GM23248 (cell line): ENCODE measurements around the gene DLG1. TPM values are rescaled to one million over a fixed set of nuclear protein-coding genes. Genes with fewer than 3 reads are reported as not detected.

Experiments used
- DNase-seq: peaks from one replicate; pipeline ENCODE4 v3.0.0-alpha.2; 2015
- H2AFZ ChIP-seq: fragments of 200-600 bp; sonication (generic); 2 replicates; pipeline ENCODE4 v1.6.1; 2016; ENCODE audit warnings: antibody characterized with exemption
- H3F3A ChIP-seq: fragments of 200-600 bp; sonication (generic); 2 replicates; pipeline ENCODE4 v1.6.1; 2016; ENCODE audit warnings: mild to moderate bottlenecking, antibody characterized with exemption, mixed run types; ENCODE audit not compliant: insufficient read depth
- H3K27ac ChIP-seq: fragments of 200-600 bp; sonication (generic); 2 replicates; pipeline ENCODE4 v1.5.1; 2016; ENCODE audit warnings: mild to moderate bottlenecking
- H3K27me3 ChIP-seq: fragments of 200-600 bp; sonication (generic); replicated peaks from 2 replicates; pipeline ENCODE4 v1.6.1; 2016; ENCODE audit warnings: mild to moderate bottlenecking; ENCODE audit not compliant: insufficient read depth
- H3K36me3 ChIP-seq: fragments of 200-600 bp; sonication (generic); 2 replicates; pipeline ENCODE4 v1.6.1; 2016; ENCODE audit warnings: low read depth, mild to moderate bottlenecking
- H3K4me1 ChIP-seq: fragments of 200-600 bp; sonication (generic); 2 replicates; pipeline ENCODE4 v1.6.1; 2016; ENCODE audit warnings: mild to moderate bottlenecking; ENCODE audit not compliant: insufficient read depth
- H3K4me2 ChIP-seq: fragments of 200-600 bp; sonication (generic); one replicate; pipeline ENCODE4 v1.6.1; 2016; ENCODE audit warnings: mild to moderate bottlenecking; ENCODE audit not compliant: unreplicated experiment
- H3K4me3 ChIP-seq: fragments of 200-600 bp; sonication (generic); 2 replicates; pipeline ENCODE4 v1.5.1; 2016; ENCODE audit warnings: mild to moderate bottlenecking
- H3K79me2 ChIP-seq: fragments of 200-600 bp; sonication (generic); 2 replicates; pipeline ENCODE4 v1.6.1; 2016; ENCODE audit warnings: mild to moderate bottlenecking; ENCODE audit not compliant: insufficient read depth
- H3K9ac ChIP-seq: fragments of 200-600 bp; sonication (generic); 2 replicates; pipeline ENCODE4 v1.6.1; 2016; ENCODE audit warnings: mild to moderate bottlenecking
- H3K9me2 ChIP-seq: fragments of 200-600 bp; sonication (generic); 2 replicates; pipeline ENCODE4 v1.6.1; 2016; ENCODE audit warnings: mixed run types, mild to moderate bottlenecking, moderate library complexity; ENCODE audit not compliant: insufficient read depth
- H3K9me3 ChIP-seq: fragments of 200-600 bp; sonication (generic); one replicate; pipeline ENCODE4 v1.6.1; 2017; ENCODE audit warnings: low read depth
- H4K20me1 ChIP-seq: fragments of 200-600 bp; sonication (generic); 2 replicates; pipeline ENCODE4 v1.6.0; 2016; ENCODE audit not compliant: insufficient read depth
- EZH2 ChIP-seq: fragments of 200-600 bp; sonication (generic); IDR thresholded peaks from 2 replicates; pipeline ENCODE4 v1.6.1; 2018; ENCODE audit warnings: antibody characterized with exemption, mild to moderate bottlenecking; ENCODE audit not compliant: insufficient read depth, poor library complexity, severe bottlenecking
- EZH2phosphoT487 ChIP-seq: fragments of 200-600 bp; sonication (generic); IDR thresholded peaks from 2 replicates; pipeline ENCODE4 v1.6.1; 2018; ENCODE audit warnings: antibody characterized with exemption, moderate library complexity, mild to moderate bottlenecking, low read depth; ENCODE audit not compliant: insufficient read depth
- WGBS, 2 experiments: methylation state at CpG; one replicate each; pipeline ENCODE4 v1.1.6; 2015 to 2017; ENCODE audit warnings: low lambda C conversion rate in 2 of 2, low coverage in 1 of 2; ENCODE audit errors: missing lambda C conversion rate in 2 of 2; 5-methylcytosine and 5-hydroxymethylcytosine counted together
- in situ Hi-C: fragments of 300-500 bp; cut with MboI; formaldehyde crosslinking; loops from 2 replicates; pipeline ENCODE4 v1.15.0; 2020
- polyA plus RNA-seq: library from polyadenylated mRNA; unstranded; fragments of >200 nt; fragmentation: Nextera tagmentation; extraction: Ambion mirVana; gene quantifications from 2 replicates; pipeline ENCODE4 v1.2.1, GENCODE V29; 2016
- total RNA-seq: library from RNA; depleted of rRNA; stranded (reverse); fragments of >200 nt; shearing (Covaris generic); gene quantifications from 2 replicates; pipeline ENCODE4 v1.2.3, GENCODE V29; 2014

Gene DLG1
- total and polyA plus RNA-seq, 2 experiments from 2014 or later, result 23.2 to 45.9 TPM

GRCh38 chr3:197293605-197294237, 4.7 kb downstream of the DLG1 start:
- 86 to 89% methylated on average over 4 of the region's 4 CpGs for WGBS, 2 experiments
- Histone ChIP-seq H4K20me1 (no peaks in the 10 kb centered on the region), H3K27me3 (no peaks in the 10 kb centered on the region), H3F3A (peaks cover 17% of the 10 kb centered on the region), H3K79me2 (peaks cover 82% of the 10 kb centered on the region), H3K4me1 (peaks cover 29% of the 10 kb centered on the region), H3K4me2 (no peak overlapping the region), H3K4me3 (no peak overlapping the region), H3K9me2 (no peaks in the 10 kb centered on the region), H2AFZ (no peak overlapping the region), H3K9ac (no peak overlapping the region), H3K27ac (no peak overlapping the region), H3K36me3 (peaks cover 22% of the 10 kb centered on the region), H3K9me3 (no peaks in the 10 kb centered on the region)
- DNase-seq, result no peak
- TF ChIP-seq EZH2phosphoT487 (no peak), EZH2 (no peak)
- in situ Hi-C loops, result no loop called here

- TF ChIP-seq EZH2phosphoT487, result no peak
- no peak for TF ChIP-seq EZH2
- Histone ChIP-seq H3K9me3 (no peaks in the 10 kb centered on the region), H2AFZ (no peak overlapping the region), H3K27ac (no peak overlapping the region), H3K4me1 (peaks cover 30% of the 10 kb centered on the region), H3K9ac (no peak overlapping the region), H3K4me3 (no peak overlapping the region), H3K9me2 (no peaks in the 10 kb centered on the region), H3F3A (peaks cover 16% of the 10 kb centered on the region), H3K79me2 (peaks cover 86% of the 10 kb centered on the region), H3K36me3 (peaks cover 26% of the 10 kb centered on the region), H3K4me2 (no peak overlapping the region), H3K27me3 (no peaks in the 10 kb centered on the region), H4K20me1 (no peaks in the 10 kb centered on the region)
- in situ Hi-C loops, result no loop called here
- 73 to 76% methylated on average over 1 of the region's 1 CpG for WGBS, 2 experiments
- no peak for DNase-seq
Observed at GRCh38 chr3:197292648-197293047, 5.8 kb downstream of the DLG1 start.

- H3K4me1 ChIP-seq, result peaks cover 30% of the 10 kb centered on the region
- H3K4me2 ChIP-seq, result no peak overlapping the region
- TF ChIP-seq EZH2 (no peak), EZH2phosphoT487 (no peak)
- H3K79me2 ChIP-seq, result peaks cover 86% of the 10 kb centered on the region
- in situ Hi-C loops, result no loop called here
- no peaks in the 10 kb centered on the region for H3K9me2 ChIP-seq
- no peak overlapping the region for H2AFZ ChIP-seq
- no peaks in the 10 kb centered on the region for H3K9me3 ChIP-seq
- H3K27me3 ChIP-seq, result no peaks in the 10 kb centered on the region
- H3K36me3 ChIP-seq, result peaks cover 30% of the 10 kb centered on the region
- no peak overlapping the region for H3K4me3 ChIP-seq
- DNase-seq, result no peak
- peaks cover 16% of the 10 kb centered on the region for H3F3A ChIP-seq
- no peak overlapping the region for H3K9ac ChIP-seq
- 90 to 93% methylated on average over 8 of the region's 8 CpGs for WGBS, 2 experiments
- H3K27ac ChIP-seq, result no peak overlapping the region
- no peaks in the 10 kb centered on the region for H4K20me1 ChIP-seq
Observed at GRCh38 chr3:197292083-197292646, 6.2 kb downstream of the DLG1 start.

DNA sequence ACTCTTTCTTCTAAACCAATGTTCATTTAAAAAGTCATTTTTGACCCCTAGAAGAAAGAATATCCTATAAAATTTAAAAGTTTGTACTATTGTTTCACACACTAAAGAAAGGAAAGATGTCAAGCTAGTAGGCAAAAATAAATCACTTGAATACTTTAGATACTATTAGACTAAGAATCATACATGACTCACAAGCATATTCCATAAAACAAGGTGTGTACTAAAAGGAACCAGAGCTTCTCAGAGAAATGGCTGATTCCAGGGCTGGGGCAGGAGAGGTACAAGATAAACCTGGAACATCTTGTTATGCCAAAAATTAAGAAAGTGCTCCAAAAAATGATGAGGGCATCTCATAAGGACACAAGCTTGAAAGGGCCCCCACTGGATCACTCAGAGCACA, 8.7 kb downstream of the DLG1 start:
- in situ Hi-C loops, result no loop called here
- TF ChIP-seq EZH2 (no peak), EZH2phosphoT487 (no peak)
- H3K9me3 ChIP-seq, result no peaks in the 10 kb centered on the region
- H3K4me1 ChIP-seq, result peaks cover 17% of the 10 kb centered on the region
- no peak overlapping the region for H3K9ac ChIP-seq
- H3K27me3 ChIP-seq, result no peaks in the 10 kb centered on the region
- no peak overlapping the region for H2AFZ ChIP-seq
- 0 out of 2 replicates have a peak, but pooled peaks cover under 1% of the 10 kb centered on the region for H4K20me1 ChIP-seq
- peak overlapping the region; percentile 57 for H3K4me2 ChIP-seq
- peaks cover 86% of the 10 kb centered on the region for H3K79me2 ChIP-seq
- H3F3A ChIP-seq, result peaks cover 16% of the 10 kb centered on the region
- peak overlapping the region; percentile 38 for H3K27ac ChIP-seq
- H3K4me3 ChIP-seq, result peak overlapping the region; percentile 40; the same call in 1 of the 2 replicates
- peak; percentile 47 for DNase-seq
- no peaks in the 10 kb centered on the region for H3K9me2 ChIP-seq
- peaks cover 28% of the 10 kb centered on the region for H3K36me3 ChIP-seq
